ENCODE results near the gene RPS29.
A peak's percentile ranks its signal among the peaks of the same experiment; 100 is the strongest.

RPS29 gene

DNA sequence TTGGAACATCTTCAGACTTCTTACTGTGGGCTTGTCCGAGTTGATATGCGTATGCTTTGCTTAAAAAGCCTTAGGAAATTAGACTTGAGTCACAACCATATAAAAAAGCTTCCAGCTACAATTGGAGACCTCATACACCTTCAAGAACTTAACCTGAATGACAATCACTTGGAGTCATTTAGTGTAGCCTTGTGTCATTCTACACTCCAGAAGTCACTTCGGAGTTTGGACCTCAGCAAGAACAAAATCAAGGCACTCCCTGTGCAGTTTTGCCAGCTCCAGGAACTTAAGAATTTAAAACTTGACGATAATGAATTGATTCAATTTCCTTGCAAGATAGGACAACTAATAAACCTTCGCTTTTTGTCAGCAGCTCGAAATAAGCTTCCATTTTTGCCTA, 21.4 kb upstream of the RPS29 start:
- Histone ChIP-seq H3K27ac (no peak overlapping the region), H3K4me3 (no peak overlapping the region)

GRCh38 chr14:49598485-49599300, 12.5 kb upstream of the RPS29 start, which contains the start of gene LRR1:
Gene LRR1 (plus strand): TSS chr14:49598940. CDS start chr14:49599021, 81 bp downstream.
- H3K27ac ChIP-seq = peak within 1 kb of the TSS; percentile 88 to 100 (median 97)

DNA sequence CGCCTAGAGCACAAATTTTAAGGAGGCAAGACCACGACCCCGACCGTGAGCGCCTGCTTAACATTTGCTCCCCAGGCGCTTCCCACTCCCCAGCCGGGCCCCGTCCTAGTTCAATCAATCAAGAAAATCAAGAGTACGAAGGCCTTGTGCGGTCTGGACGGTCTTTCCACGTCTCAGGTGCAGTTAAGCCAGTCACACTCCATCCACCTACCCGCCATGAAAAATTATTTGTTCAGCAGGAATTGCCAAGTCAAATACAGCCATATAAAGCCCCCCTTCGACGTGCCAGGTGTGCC, 12.0 kb upstream of the RPS29 start:
- Histone ChIP-seq H3K4me3 (peak overlapping the region; percentile 65 to 92 (median 84)), H3K27ac (peak overlapping the region; percentile 88 to 100 (median 97))

More at GRCh38 chr14:49598485-49599300, 12.5 kb upstream of the RPS29 start, which contains the start of gene LRR1:
- H3K4me3 ChIP-seq = peak within 1 kb of the TSS; percentile 65 to 92 (median 84)

DNA sequence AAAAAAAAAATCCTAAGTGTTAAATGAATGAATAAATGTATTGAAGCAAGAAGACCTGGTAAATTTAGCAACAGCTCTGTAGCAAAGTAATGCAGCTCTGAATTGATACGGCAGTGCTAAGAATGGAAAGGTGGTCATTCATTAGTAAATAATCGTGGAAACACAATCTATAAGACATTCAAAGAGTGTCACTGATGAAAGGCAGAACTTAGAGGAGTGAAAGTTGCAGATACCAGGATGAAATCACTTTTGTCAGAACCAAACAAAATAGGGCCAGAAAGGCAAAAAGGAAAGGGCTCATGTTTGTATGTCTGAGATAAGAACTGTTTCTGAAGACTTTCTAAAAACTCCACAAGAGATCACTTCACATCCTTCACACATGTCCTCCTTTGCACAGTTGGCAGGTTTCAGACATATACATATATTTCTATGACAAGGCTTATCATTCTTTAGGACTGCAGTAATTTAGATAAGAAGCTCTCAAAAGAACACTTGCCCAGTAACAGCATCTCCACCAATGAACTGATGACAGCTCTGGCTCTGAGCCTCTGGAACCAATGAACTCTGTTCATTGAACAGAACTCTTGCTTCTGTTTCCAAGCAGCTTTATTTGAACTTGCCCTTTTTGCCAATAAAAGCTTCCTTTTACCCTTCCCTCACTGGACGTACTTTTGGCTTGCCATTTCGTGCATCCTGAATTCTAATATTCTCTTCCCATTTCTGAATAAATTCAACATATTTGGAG, 8.3 kb upstream of the RPS29 start:
- H3K27ac ChIP-seq = peak overlapping the region in 2 of 21 experiments; percentile 7 to 30
- H3K4me3 ChIP-seq = no peak overlapping the region

- Histone ChIP-seq H3K27ac (no peak overlapping the region), H3K4me3 (no peak overlapping the region)
These were observed 6.8 kb upstream of the RPS29 start for GRCh38 chr14:49593016-49593415.

DNA sequence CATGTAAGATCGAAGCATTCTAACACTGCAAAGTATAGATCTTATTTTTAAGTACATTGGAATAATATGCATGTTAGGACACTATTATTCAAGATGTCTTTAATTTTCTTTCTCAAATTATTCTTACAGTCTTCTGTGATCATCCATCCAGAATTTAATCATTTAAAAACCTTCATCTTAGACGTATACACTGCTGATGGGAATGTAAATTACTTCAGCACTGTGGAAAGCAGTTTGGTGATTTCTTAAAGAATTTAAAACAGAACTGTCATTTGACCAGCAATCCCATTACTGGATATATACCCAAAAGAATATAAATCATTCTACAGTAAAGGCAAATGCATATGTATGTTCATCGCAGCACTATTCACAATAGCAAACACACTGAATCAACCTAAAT, 3.2 kb upstream of the RPS29 start:
- Histone ChIP-seq H3K4me3 (no peak overlapping the region), H3K27ac (no peak overlapping the region)

DNA sequence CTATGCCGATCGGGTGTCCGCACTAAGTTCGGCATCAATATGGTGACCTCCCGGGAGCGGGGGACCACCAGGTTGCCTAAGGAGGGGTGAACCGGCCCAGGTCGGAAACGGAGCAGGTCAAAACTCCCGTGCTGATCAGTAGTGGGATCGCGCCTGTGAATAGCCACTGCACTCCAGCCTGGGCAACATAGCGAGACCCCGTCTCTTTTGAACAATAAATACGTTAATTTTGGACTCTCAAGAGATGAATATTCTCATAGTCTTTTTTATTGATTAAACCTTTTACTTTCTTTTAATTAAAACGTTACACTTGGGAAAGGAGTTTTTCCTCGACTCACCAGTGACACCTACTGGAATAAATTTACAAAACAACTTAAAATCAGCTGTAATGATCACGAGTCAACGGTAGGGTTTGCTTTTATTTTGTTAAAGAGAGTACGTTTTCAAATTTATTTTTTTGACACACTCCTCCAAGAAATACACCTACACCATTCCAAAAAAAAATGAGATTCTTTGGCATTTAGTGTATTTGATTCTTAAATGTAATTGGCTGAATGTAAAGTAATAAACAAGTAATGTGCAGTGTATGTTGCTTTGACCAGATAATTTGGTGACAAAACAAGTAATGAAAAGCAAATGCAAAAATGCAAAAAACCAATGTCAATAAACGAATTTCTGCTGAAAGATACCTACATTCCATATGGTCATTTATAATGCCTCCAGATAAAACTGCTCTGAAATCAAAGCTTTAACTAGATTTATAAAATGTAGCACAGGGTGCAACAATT, 687 bp upstream of the RPS29 start:
- peak overlapping the region; percentile 69 to 98 (median 84) for H3K4me3 ChIP-seq
- H3K27ac ChIP-seq = peak overlapping the region in 20 of 21 experiments; percentile 37 to 98 (median 92)

GRCh38 chr14:49584981-49585640, 1.1 kb downstream of the RPS29 start:
- H3K27ac ChIP-seq = peak overlapping the region in 19 of 21 experiments; percentile 2 to 98 (median 93)
- peak overlapping the region; percentile 69 to 98 (median 84) for H3K4me3 ChIP-seq

GRCh38 chr14:49584058-49584457, 2.1 kb downstream of the RPS29 start:
- H3K27ac ChIP-seq = no peak overlapping the region
- H3K4me3 ChIP-seq = peak overlapping the region in 3 of 7 experiments; percentile 88 to 98 (median 96)

- Histone ChIP-seq H3K4me3 (peak overlapping the region in 1 of 7 experiments; percentile 96), H3K27ac (no peak overlapping the region)
These were observed 2.6 kb downstream of the RPS29 start for GRCh38 chr14:49583629-49584028.

DNA sequence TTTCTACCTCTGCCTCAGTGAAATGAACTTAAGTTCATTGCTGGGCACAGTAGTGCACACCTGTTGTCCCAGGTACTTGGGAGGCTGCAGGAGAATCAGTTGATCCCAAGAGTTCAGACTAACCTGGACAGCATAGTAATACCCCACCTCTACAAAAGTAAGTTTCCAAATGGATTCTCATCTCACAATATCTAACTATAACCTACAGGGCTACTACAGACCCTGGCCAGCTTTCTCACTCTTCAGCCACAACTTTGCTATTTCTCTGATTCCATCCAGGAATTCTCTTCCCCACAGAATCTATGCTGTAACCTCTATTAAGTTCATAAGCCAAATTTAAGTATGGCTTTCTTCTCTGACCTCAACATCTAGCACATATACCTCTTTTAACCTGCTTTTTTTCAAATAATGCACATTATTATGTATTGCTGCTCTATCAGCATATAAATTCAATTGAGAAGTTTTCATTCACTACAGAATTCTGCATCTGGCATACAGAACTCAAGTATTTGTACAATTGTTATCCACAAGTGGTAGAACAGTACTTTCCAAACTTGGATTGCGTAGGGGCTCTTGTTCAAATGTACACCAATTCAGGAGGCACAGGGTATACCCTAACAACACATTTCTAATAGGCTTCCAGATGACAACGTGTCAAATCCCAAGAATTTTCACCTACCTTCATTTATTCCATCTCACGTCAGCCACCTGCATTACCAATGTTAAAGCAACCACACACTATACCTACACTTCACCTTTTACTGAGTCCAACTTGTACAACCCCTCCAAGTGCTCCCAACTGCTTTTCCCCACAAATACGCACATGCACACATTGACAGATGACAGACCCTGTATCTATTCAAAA, 3.8 kb downstream of the RPS29 start:
- no peak overlapping the region for H3K4me3 ChIP-seq
- no peak overlapping the region for H3K27ac ChIP-seq

DNA sequence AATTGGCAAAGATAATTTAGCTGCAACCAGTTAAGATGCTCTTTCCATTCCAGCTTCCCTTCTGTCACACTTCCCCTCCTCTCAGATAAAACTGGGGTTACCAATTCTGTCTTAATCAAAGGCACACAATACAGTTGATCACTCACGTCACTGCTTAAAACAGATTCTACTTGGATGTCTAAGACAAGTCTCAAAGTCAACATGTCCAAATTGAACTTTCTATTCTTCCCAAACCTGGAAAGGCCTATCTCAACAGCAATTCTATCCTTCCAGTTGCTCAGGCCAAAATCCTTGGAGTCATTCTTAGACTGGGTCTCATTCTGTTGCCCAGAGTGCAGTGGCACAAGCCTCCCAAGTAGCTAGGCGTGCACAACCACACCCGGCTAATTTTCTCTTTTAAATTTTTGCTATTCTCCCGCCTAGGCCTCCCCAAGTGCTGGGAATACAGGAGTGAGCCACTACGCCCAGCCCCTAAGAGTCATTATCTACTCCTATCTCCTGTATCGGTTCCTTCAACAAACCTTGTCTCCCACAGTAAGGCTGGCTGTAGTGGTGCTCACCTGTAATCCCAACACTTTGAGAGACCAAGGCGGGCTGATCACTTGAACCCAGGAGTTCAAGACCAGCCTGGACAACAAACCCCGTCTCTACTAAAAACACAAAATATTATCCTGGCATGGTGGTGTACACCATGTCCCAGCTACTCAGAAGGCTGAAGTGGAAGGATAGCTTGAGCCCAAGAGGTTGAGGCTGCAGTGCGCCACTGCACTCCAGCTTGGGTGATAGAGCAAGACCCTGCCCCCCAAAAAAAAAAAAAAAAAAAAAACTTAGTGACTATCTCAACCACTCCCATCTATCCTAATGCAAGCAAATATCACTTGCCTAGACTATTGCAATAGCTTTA, 4.7 kb downstream of the RPS29 start:
- Histone ChIP-seq H3K4me3 (no peak overlapping the region), H3K27ac (no peak overlapping the region)

DNA sequence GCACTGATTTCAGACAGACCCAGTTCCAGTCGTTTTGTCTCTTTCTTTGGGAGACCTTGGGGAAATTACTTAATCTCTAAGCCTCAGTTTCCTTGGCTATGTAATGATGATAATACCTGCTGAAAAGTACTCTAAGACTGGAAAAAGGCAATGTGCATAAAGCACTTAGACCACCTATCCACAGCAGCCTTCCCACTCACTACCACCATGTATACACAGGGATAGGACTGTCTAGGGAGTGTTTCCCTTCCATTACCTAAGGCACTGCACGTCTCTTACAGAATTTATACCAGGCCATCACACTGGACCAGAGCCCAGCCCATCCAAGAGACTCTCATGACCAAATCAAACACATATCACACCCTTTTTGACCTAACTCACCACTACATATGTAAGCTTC, 6.3 kb downstream of the RPS29 start:
- no peak overlapping the region for H3K27ac ChIP-seq
- H3K4me3 ChIP-seq = no peak overlapping the region

GRCh38 chr14:49578141-49578540, 8.0 kb downstream of the RPS29 start:
- Histone ChIP-seq H3K4me3 (no peak overlapping the region), H3K27ac (no peak overlapping the region)

DNA sequence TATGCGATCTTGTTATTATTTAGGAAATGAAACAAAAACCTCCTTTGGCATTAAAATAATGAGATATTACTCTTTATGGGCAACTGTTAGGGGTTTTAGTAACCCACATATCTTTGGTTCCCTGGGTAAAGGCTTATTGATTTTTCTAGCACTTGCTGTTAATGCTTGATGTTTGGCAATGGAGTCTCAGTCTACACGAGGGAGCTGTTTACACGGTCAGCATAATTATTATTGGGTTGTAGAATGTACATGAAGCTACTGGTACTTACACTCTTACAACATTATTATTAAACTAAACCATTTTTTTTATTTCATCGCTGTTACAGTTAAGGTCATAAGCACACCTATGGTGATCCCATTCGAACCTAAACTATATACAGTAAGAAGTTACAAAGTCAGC, 12.1 kb downstream of the RPS29 start:
- H3K4me3 ChIP-seq = no peak overlapping the region

DNA sequence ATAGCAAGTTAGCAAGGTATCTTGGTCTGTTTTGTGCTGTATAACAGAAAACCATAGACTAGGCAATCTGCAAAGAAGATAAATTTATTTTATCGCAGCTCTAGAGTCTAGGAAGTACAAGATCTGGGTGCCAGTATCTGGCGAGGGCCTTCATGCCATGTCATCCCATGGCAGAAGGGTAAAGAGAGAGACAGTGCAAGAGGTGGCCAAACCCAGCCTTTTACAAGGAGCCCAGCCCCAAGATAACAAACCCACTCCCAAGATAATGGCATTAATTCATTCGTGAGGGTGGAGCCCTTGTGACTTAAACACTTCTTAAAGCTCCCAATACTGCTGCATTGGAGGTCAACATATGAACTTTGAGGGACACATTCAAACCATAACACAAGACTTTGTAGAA, 16.9 kb downstream of the RPS29 start:
- Histone ChIP-seq H3K27ac (no peak overlapping the region), H3K4me3 (no peak overlapping the region)

More for the DNA sequence above, 12.1 kb downstream of the RPS29 start:
- no peak overlapping the region for H3K27ac ChIP-seq

DNA sequence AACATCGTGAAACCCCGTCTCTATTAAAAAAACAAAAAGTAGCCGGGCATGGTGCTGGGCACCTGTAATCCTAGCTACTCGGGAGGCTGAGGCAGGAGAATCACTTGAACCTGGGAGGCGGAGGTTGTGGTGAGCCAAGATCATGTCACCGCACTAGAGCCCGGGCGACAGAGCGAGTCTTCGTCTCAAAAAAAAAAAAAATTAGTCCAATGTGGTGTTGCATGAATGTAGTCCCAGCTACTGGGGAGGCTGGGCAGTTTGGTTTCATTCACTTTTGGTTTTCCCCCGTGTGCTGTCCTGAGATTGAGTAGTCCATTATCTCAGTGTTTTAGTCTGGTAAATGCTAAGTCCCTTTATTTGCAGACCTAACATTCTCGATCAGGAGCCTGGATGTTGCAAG, 19.5 kb downstream of the RPS29 start:
- no peak overlapping the region for H3K4me3 ChIP-seq
- no peak overlapping the region for H3K27ac ChIP-seq
